Measurements from ENCODE around the gene CRYGB. TPM values are rescaled to one million over a fixed set of nuclear protein-coding genes. Genes with fewer than 3 reads are reported as not detected.

CRYGB gene
- total RNA-seq, 1 experiment from 2014 or later, result not detected

DNA sequence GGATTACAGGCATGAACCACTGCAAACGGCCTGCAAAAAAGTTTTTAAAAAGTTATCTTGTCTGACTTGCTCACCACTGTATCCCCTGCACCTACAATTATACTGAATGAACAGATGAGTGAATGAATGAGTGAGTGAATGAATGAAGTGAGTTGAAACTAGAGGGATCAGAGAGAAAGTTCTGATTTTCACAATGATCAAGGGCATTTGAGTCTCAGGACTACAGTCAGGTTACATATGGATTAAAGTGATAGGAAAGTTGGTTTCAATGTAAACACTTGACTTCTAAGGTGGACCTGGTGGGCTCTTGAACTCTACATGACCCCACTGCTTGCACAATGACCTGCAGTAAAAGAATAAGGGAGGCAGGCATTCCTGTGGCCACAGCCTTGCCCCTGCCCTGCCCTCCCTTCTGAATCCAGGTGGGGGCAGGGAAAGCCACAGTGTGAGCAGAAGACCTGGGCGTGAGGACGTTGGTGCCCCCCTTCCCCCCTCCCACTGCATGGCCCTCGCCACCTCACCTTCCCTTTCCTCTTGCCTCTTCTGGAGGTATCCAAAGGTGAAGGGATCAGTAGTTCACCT, 33.2 kb upstream of the CRYGB start:
- DNase-seq (ENCODE audit: low read depth, low spot score), result no peak
- H3K4me1 ChIP-seq (ENCODE audit: control insufficient read depth, insufficient read depth, low read length), result no peaks in the 10 kb centered on the region; the same call in 1 of the 2 replicates
- in situ Hi-C loops (cut with HindIII; ENCODE audit: low pct_unique_long_range_greater_than_20kb, low sequenced_read_pairs), result no loop called here
- no peaks in the 10 kb centered on the region for H3K9me3 ChIP-seq (ENCODE audit: control insufficient read depth, insufficient read depth, low read depth, low read length)
- peaks cover 2% of the 10 kb centered on the region; the same call in 1 of the 2 replicates for H3K27me3 ChIP-seq (ENCODE audit: control insufficient read depth, insufficient read depth, low read length)
- ATAC-seq, result no peak
- H3K4me3 ChIP-seq (ENCODE audit: low read depth in 2 of 2, low read length in 2 of 2), result no peak overlapping the region
- BruUV-seq (replicated peaks), result no TSS peak
- no peaks in the 10 kb centered on the region for H3K36me3 ChIP-seq (ENCODE audit: control insufficient read depth, insufficient read depth, low read length)
- ChIA-PET CTCF (no interaction called here), POLR2A (no interaction called here)
- intact Hi-C loops (cut with micrococcal nuclease; ENCODE audit: unreplicated experiment), result no loop called here
- H3K27ac ChIP-seq (ENCODE audit: low read length), result no peak overlapping the region
- TF ChIP-seq POLR2AphosphoS5 (IDR thresholded peaks at IDR 0.05; ENCODE audit: low read depth, low read length) (no peak), SIN3A (IDR thresholded peaks at IDR 0.05; ENCODE audit: borderline replicate concordance, insufficient read depth, low read depth, low read length) (no peak), TCF7L2 (IDR thresholded peaks at IDR 0.05; ENCODE audit: low read depth, low read length) (no peak)
- TF ChIP-seq, protein P1, sequence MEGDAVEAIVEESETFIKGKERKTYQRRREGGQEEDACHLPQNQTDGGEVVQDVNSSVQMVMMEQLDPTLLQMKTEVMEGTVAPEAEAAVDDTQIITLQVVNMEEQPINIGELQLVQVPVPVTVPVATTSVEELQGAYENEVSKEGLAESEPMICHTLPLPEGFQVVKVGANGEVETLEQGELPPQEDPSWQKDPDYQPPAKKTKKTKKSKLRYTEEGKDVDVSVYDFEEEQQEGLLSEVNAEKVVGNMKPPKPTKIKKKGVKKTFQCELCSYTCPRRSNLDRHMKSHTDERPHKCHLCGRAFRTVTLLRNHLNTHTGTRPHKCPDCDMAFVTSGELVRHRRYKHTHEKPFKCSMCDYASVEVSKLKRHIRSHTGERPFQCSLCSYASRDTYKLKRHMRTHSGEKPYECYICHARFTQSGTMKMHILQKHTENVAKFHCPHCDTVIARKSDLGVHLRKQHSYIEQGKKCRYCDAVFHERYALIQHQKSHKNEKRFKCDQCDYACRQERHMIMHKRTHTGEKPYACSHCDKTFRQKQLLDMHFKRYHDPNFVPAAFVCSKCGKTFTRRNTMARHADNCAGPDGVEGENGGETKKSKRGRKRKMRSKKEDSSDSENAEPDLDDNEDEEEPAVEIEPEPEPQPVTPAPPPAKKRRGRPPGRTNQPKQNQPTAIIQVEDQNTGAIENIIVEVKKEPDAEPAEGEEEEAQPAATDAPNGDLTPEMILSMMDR (IDR thresholded peaks at IDR 0.05), result no peak
- TF ChIP-seq, protein P2, sequence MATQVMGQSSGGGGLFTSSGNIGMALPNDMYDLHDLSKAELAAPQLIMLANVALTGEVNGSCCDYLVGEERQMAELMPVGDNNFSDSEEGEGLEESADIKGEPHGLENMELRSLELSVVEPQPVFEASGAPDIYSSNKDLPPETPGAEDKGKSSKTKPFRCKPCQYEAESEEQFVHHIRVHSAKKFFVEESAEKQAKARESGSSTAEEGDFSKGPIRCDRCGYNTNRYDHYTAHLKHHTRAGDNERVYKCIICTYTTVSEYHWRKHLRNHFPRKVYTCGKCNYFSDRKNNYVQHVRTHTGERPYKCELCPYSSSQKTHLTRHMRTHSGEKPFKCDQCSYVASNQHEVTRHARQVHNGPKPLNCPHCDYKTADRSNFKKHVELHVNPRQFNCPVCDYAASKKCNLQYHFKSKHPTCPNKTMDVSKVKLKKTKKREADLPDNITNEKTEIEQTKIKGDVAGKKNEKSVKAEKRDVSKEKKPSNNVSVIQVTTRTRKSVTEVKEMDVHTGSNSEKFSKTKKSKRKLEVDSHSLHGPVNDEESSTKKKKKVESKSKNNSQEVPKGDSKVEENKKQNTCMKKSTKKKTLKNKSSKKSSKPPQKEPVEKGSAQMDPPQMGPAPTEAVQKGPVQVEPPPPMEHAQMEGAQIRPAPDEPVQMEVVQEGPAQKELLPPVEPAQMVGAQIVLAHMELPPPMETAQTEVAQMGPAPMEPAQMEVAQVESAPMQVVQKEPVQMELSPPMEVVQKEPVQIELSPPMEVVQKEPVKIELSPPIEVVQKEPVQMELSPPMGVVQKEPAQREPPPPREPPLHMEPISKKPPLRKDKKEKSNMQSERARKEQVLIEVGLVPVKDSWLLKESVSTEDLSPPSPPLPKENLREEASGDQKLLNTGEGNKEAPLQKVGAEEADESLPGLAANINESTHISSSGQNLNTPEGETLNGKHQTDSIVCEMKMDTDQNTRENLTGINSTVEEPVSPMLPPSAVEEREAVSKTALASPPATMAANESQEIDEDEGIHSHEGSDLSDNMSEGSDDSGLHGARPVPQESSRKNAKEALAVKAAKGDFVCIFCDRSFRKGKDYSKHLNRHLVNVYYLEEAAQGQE (IDR thresholded peaks at IDR 0.05; ENCODE audit: insufficient read depth in 1 of 2, low read depth in 2 of 2, low read length in 1 of 2), result no peak

DNA sequence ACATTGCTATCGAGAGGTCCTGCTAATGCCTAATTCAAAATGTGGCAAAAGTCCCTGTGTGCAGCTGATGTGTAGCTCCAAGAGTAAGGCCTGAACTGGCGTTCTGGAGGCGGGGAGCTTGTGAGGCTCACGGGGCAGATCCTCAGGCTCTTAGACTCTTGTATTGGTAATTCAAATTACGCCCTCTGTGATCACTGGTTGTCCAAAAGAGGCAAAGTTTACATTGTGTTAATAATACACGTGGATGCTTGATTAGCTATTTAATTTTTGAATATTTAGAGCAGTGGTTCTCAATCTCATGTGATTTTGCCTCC, 29.8 kb upstream of the CRYGB start:
- no peak for ATAC-seq
- POLR2A ChIA-PET, result no interaction called here
- Histone ChIP-seq H3K4me1 (ENCODE audit: control insufficient read depth, insufficient read depth, low read length) (no peaks in the 10 kb centered on the region), H3K36me3 (ENCODE audit: control insufficient read depth, insufficient read depth, low read length) (no peaks in the 10 kb centered on the region), H3K27me3 (ENCODE audit: control insufficient read depth, insufficient read depth, low read length) (no peaks in the 10 kb centered on the region), H3K4me3 (ENCODE audit: low read depth in 2 of 2, low read length in 2 of 2) (no peak overlapping the region), H3K27ac (ENCODE audit: low read length) (no peak overlapping the region), H3K9me3 (ENCODE audit: control insufficient read depth, insufficient read depth, low read depth, low read length) (no peaks in the 10 kb centered on the region)
- in situ Hi-C loops (cut with HindIII; ENCODE audit: low pct_unique_long_range_greater_than_20kb, low sequenced_read_pairs) (no loop called here), intact Hi-C loops (cut with micrococcal nuclease; ENCODE audit: unreplicated experiment) (loop anchor here (1.0 kb wide), 1 partner anchor 79 kb away; no protein-coding TSS in a partner anchor)
- CTCF ChIA-PET, result interaction anchor here (0.6 to 2.6 kb wide), 5 partner anchors 11 to 1248 kb away, joined by 3 to 24 read pairs (median 6); partner anchors contain the start of genes IDH1 and MAP2
- no TSS peak for BruUV-seq (replicated peaks)
- no peak for DNase-seq (ENCODE audit: low read depth, low spot score)
- no peak for TF ChIP-seq SIN3A (IDR thresholded peaks at IDR 0.05; ENCODE audit: borderline replicate concordance, insufficient read depth, low read depth, low read length)
- TF ChIP-seq, protein P2 (IDR thresholded peaks at IDR 0.05; ENCODE audit: insufficient read depth in 1 of 2, low read depth in 2 of 2, low read length in 1 of 2), result no peak
- TF ChIP-seq, protein P1 (IDR thresholded peaks at IDR 0.05), result no peak
- TF ChIP-seq TCF7L2 (IDR thresholded peaks at IDR 0.05; ENCODE audit: low read depth, low read length), result no peak
- no peak for TF ChIP-seq POLR2AphosphoS5 (IDR thresholded peaks at IDR 0.05; ENCODE audit: low read depth, low read length)

All from Panc1 (cell line).